OCI-LY7 (cell line): Measurements from ENCODE around the gene SWT1. TPM values are rescaled to one million over a fixed set of nuclear protein-coding genes. Genes with fewer than 3 reads are reported as not detected.
A peak's percentile ranks its signal among the peaks of the same experiment; 100 is the strongest.

Experiments
- BruUV-seq: library from RNA; stranded (reverse); fragments of 400-500 nt; replicated peaks from 2 replicates; lab custom pipeline; 2021; lab: Mats Ljungman, UMichigan
- CTCF ChIA-PET: fragments of 300-600 bp; sonication (Branson Sonifier 250); formaldehyde crosslinking; loops from one replicate; lab custom pipeline; 2022; ENCODE audit warnings: antibody characterized with exemption; ENCODE audit not compliant: unreplicated experiment; lab: Charles Lee
- POLR2A ChIA-PET: fragments of 300-600 bp; sonication (Branson Sonifier 250); formaldehyde crosslinking; loops from one replicate; lab custom pipeline; 2022; ENCODE audit warnings: antibody characterized with exemption; lab: Charles Lee
- DNase-seq: peaks from one replicate; pipeline ENCODE4 v3.0.0-alpha.2; 2015; ENCODE audit warnings: low spot score
- H2AFZ ChIP-seq: fragments of 200-600 bp; sonication (generic), shearing (Covaris generic); 2 replicates; pipeline ENCODE4 v1.6.1; 2014; ENCODE audit warnings: mild to moderate bottlenecking, antibody characterized with exemption, low read length, moderate library complexity
- H3K27ac ChIP-seq: fragments of 200-600 bp; sonication (generic); 2 replicates; pipeline ENCODE4 v1.5.1; 2014; ENCODE audit warnings: mixed run types, low read depth, mild to moderate bottlenecking, moderate library complexity, low read length, inconsistent platforms; ENCODE audit not compliant: poor library complexity, severe bottlenecking
- H3K36me3 ChIP-seq: fragments of 200-600 bp; sonication (generic); 2 replicates; pipeline ENCODE4 v1.6.1; 2014; ENCODE audit warnings: mild to moderate bottlenecking, antibody characterized with exemption, low read length, moderate library complexity, mixed read lengths; ENCODE audit not compliant: insufficient read depth
- H3K4me1 ChIP-seq: fragments of 200-600 bp; sonication (generic); 2 replicates; pipeline ENCODE4 v1.5.1; 2014; ENCODE audit warnings: mild to moderate bottlenecking, low read length; ENCODE audit not compliant: insufficient read depth, poor library complexity, severe bottlenecking
- H3K4me2 ChIP-seq: fragments of 200-600 bp; sonication (generic); 2 replicates; pipeline ENCODE4 v1.6.1; 2014; ENCODE audit warnings: mild to moderate bottlenecking, low read length
- H3K4me3 ChIP-seq: fragments of 200-600 bp; sonication (generic); 2 replicates; pipeline ENCODE4 v1.5.1; 2014; ENCODE audit warnings: mild to moderate bottlenecking, low read depth, low read length; ENCODE audit not compliant: poor library complexity, severe bottlenecking
- H3K79me2 ChIP-seq: fragments of 200-600 bp; sonication (generic); 2 replicates; pipeline ENCODE4 v1.6.1; 2016; ENCODE audit warnings: low read depth, mild to moderate bottlenecking, low read length, moderate library complexity, mixed read lengths; ENCODE audit not compliant: insufficient read depth
- H3K9me2 ChIP-seq: fragments of 200-600 bp; sonication (generic); 2 replicates; pipeline ENCODE4 v1.6.1; 2016; ENCODE audit warnings: mild to moderate bottlenecking, low read length, mixed read lengths; ENCODE audit not compliant: insufficient read depth
- H3K9me3 ChIP-seq: fragments of 200-600 bp; sonication (generic); 2 replicates; pipeline ENCODE4 v1.6.1; 2014; ENCODE audit warnings: mild to moderate bottlenecking, mixed run types, low read length, mixed read lengths
- H4K20me1 ChIP-seq: fragments of 200-600 bp; sonication (generic); 2 replicates; pipeline ENCODE4 v1.6.1; 2014; ENCODE audit warnings: mild to moderate bottlenecking, antibody characterized with exemption, low read length, moderate library complexity, mixed read lengths; ENCODE audit not compliant: insufficient read depth
- CTCF ChIP-seq: fragments of 200-600 bp; sonication (generic); conservative IDR thresholded peaks from 2 replicates; pipeline ENCODE4 v1.5.1; 2014; ENCODE audit warnings: mild to moderate bottlenecking, antibody characterized with exemption, low read length, moderate library complexity, mixed read lengths
- EZH2phosphoT487 ChIP-seq: fragments of 200-600 bp; sonication (generic); IDR thresholded peaks from 2 replicates; pipeline ENCODE4 v1.6.1; 2018; ENCODE audit warnings: low read depth, borderline replicate concordance, mild to moderate bottlenecking, mixed run types, antibody characterized with exemption, low read length, moderate library complexity, mixed read lengths
- intact Hi-C: fragments of 100-400 bp; cut with micrococcal nuclease; formaldehyde crosslinking; loops from one replicate; pipeline ENCODE4 v1.10.0; 2022; ENCODE audit not compliant: unreplicated experiment
- total RNA-seq, 2 experiments: library from RNA; depleted of rRNA in 1 of 2; stranded (reverse); fragments of >200 nt in 1 of 2; shearing (Covaris generic) in 1 of 2; gene quantifications; 2 replicates each; pipeline ENCODE4 v1.2.3, GENCODE V29; 2014 to 2022

Gene SWT1
- total RNA-seq, 2 experiments from 2014 or later: 2.1 to 2.6 TPM

- POLR2A ChIA-PET: interaction anchor here (0.6 to 1.6 kb wide), 5 partner anchors 9 to 1121 kb away, joined by 3 to 7 read pairs (median 4); no protein-coding TSS in a partner anchor
- no peaks in the 10 kb centered on the region for H3K4me1 ChIP-seq
- no peak for DNase-seq
- TF ChIP-seq CTCF (no peak), EZH2phosphoT487 (no peak)
- no peaks in the 10 kb centered on the region for H3K9me2 ChIP-seq
- no peak overlapping the region for H2AFZ ChIP-seq
- no peaks in the 10 kb centered on the region for H3K9me3 ChIP-seq
- intact Hi-C loops: no loop called here
- H4K20me1 ChIP-seq: no peaks in the 10 kb centered on the region
- CTCF ChIA-PET: no interaction called here
- H3K27ac ChIP-seq: no peak overlapping the region
- H3K36me3 ChIP-seq: peaks cover 35% of the 10 kb centered on the region
- no peak overlapping the region for H3K4me3 ChIP-seq
- H3K79me2 ChIP-seq: no peaks in the 10 kb centered on the region
- BruUV-seq: TSS peak; percentile 1
- H3K4me2 ChIP-seq: no peak overlapping the region
These were observed 134.7 kb downstream of the SWT1 start for GRCh38 chr1:185291652-185292051.

- ChIA-PET POLR2A (interaction anchor here (0.6 to 1.6 kb wide), 5 partner anchors 9 to 1121 kb away, joined by 3 to 7 read pairs (median 4); no protein-coding TSS in a partner anchor), CTCF (no interaction called here)
- Histone ChIP-seq H3K4me2 (no peak overlapping the region), H4K20me1 (no peaks in the 10 kb centered on the region), H2AFZ (no peak overlapping the region), H3K4me1 (no peaks in the 10 kb centered on the region), H3K79me2 (no peaks in the 10 kb centered on the region), H3K9me3 (no peaks in the 10 kb centered on the region), H3K36me3 (peaks cover 41% of the 10 kb centered on the region), H3K4me3 (no peak overlapping the region), H3K27ac (no peak overlapping the region), H3K9me2 (no peaks in the 10 kb centered on the region)
- intact Hi-C loops: no loop called here
- DNase-seq: no peak
- no peak for TF ChIP-seq CTCF
- BruUV-seq: no TSS peak
These were observed 135.3 kb downstream of the SWT1 start for GRCh38 chr1:185292237-185292636.

- H2AFZ ChIP-seq: no peak overlapping the region
- no TSS peak for BruUV-seq
- H3K4me2 ChIP-seq: no peak overlapping the region
- DNase-seq: no peak
- POLR2A ChIA-PET: interaction anchor here (0.6 to 1.6 kb wide), 5 partner anchors 13 to 669 kb away, joined by 3 to 4 read pairs (median 3); partner anchors contain the start of gene IVNS1ABP
- no peaks in the 10 kb centered on the region for H3K9me3 ChIP-seq
- H3K79me2 ChIP-seq: no peaks in the 10 kb centered on the region
- H3K9me2 ChIP-seq: no peaks in the 10 kb centered on the region
- no peaks in the 10 kb centered on the region for H4K20me1 ChIP-seq
- intact Hi-C loops: no loop called here
- H3K27ac ChIP-seq: no peak overlapping the region
- no peaks in the 10 kb centered on the region for H3K4me1 ChIP-seq
- CTCF ChIA-PET: no interaction called here
- TF ChIP-seq EZH2phosphoT487: no peak
- peaks cover 59% of the 10 kb centered on the region for H3K36me3 ChIP-seq
- no peak overlapping the region for H3K4me3 ChIP-seq
These were observed 137.1 kb downstream of the SWT1 start for GRCh38 chr1:185293967-185294542.
